Loucy (cell line): ENCODE data around the gene DOCK3.

Experiments
- H2AFZ ChIP-seq: fragments of 200-600 bp; sonication (generic); 2 replicates; pipeline ENCODE4 v1.6.0; 2016; ENCODE audit warnings: antibody characterized with exemption, mild to moderate bottlenecking, low read length, moderate library complexity
- H3F3A ChIP-seq: fragments of 200-600 bp; 2 replicates; pipeline ENCODE4 v1.6.0; 2016; ENCODE audit warnings: antibody characterized with exemption, low read depth, mild to moderate bottlenecking
- H3K27me3 ChIP-seq: fragments of 200-600 bp; sonication (generic); 2 replicates; pipeline ENCODE4 v1.6.1; 2014; ENCODE audit warnings: low read length, mild to moderate bottlenecking; ENCODE audit not compliant: insufficient read depth, poor library complexity, severe bottlenecking
- H3K36me3 ChIP-seq: fragments of 200-600 bp; sonication (generic); 2 replicates; pipeline ENCODE4 v1.6.1; 2016; ENCODE audit warnings: low read length; ENCODE audit not compliant: insufficient read depth
- H3K4me1 ChIP-seq: fragments of 200-600 bp; sonication (generic); 2 replicates; pipeline ENCODE4 v1.5.1; 2014; ENCODE audit warnings: low read length, mild to moderate bottlenecking; ENCODE audit not compliant: insufficient read depth, poor library complexity, severe bottlenecking
- H3K4me2 ChIP-seq: fragments of 200-600 bp; sonication (generic); 2 replicates; pipeline ENCODE4 v1.6.0; 2014; ENCODE audit warnings: antibody characterized with exemption, low read length, low read depth, mild to moderate bottlenecking; ENCODE audit not compliant: poor library complexity, severe bottlenecking
- H3K4me3 ChIP-seq: fragments of 200-600 bp; sonication (generic); 2 replicates; pipeline ENCODE4 v1.5.1; 2014; ENCODE audit warnings: low read length, mild to moderate bottlenecking, mixed read lengths; ENCODE audit not compliant: poor library complexity, severe bottlenecking
- H3K79me2 ChIP-seq: fragments of 200-600 bp; sonication (generic); 2 replicates; pipeline ENCODE4 v1.6.1; 2014; ENCODE audit warnings: low read length; ENCODE audit not compliant: insufficient read depth
- H3K9ac ChIP-seq: fragments of 200-600 bp; sonication (generic); 2 replicates; pipeline ENCODE4 v1.6.0; 2014; ENCODE audit warnings: mild to moderate bottlenecking, low read depth, low read length, moderate library complexity; ENCODE audit not compliant: poor library complexity, severe bottlenecking
- H3K9me2 ChIP-seq: fragments of 200-600 bp; sonication (generic); replicated peaks from 2 replicates; pipeline ENCODE4 v1.6.1; 2016; ENCODE audit warnings: low read depth, low read length, mixed read lengths
- H3K9me3 ChIP-seq: fragments of 200-600 bp; sonication (generic); 2 replicates; pipeline ENCODE4 v1.6.1; 2014; ENCODE audit warnings: mild to moderate bottlenecking, antibody characterized with exemption, low read length, low read depth; ENCODE audit not compliant: insufficient read depth
- H4K20me1 ChIP-seq: fragments of 200-600 bp; sonication (generic); 2 replicates; pipeline ENCODE4 v1.6.0; 2014; ENCODE audit warnings: antibody characterized with exemption, low read length, mild to moderate bottlenecking; ENCODE audit not compliant: insufficient read depth, poor library complexity, severe bottlenecking
- EZH2phosphoT487 ChIP-seq: fragments of 200-600 bp; IDR thresholded peaks from 2 replicates; pipeline ENCODE4 v1.6.1; 2018; ENCODE audit warnings: antibody characterized with exemption, mild to moderate bottlenecking, moderate library complexity, borderline replicate concordance
- TF ChIP-seq, protein P1 (sequence below): fragments of 200-600 bp; sonication (generic); conservative IDR thresholded peaks from 2 replicates; pipeline ENCODE4 v1.5.1; 2014; ENCODE audit warnings: mild to moderate bottlenecking, antibody characterized with exemption, low read length

Gene DOCK3

DNA sequence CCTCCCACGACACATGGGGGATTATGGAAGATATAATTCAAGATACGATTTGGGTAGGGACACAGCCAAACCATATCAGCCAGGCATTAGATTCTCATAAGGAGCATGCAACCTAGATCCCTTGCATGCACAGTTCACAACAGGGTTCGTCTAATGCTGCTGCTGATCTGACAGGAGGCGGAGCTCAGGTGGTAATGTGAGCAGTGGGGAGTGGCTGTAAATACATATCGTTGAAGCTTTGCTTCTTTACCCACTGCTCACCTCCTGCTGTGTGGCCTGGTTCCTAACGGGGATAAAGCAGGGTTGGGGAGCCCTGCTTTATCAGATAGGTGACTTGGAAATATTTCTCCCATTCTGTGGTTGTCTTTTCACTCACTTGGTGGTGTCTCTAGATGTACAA is 14.8 kb downstream of the DOCK3 start:
- Histone ChIP-seq H3K36me3 (no peaks in the 10 kb centered on the region), H3K9ac (no peak overlapping the region), H2AFZ (no peak overlapping the region), H3F3A (no peaks in the 10 kb centered on the region), H3K4me1 (no peaks in the 10 kb centered on the region), H3K27me3 (no peaks in the 10 kb centered on the region), H3K4me2 (no peak overlapping the region), H3K9me2 (no peaks in the 10 kb centered on the region), H3K4me3 (no peak overlapping the region), H3K9me3 (no peaks in the 10 kb centered on the region), H4K20me1 (no peaks in the 10 kb centered on the region), H3K79me2 (no peaks in the 10 kb centered on the region)
- no peak for TF ChIP-seq EZH2phosphoT487
- TF ChIP-seq, protein P1, sequence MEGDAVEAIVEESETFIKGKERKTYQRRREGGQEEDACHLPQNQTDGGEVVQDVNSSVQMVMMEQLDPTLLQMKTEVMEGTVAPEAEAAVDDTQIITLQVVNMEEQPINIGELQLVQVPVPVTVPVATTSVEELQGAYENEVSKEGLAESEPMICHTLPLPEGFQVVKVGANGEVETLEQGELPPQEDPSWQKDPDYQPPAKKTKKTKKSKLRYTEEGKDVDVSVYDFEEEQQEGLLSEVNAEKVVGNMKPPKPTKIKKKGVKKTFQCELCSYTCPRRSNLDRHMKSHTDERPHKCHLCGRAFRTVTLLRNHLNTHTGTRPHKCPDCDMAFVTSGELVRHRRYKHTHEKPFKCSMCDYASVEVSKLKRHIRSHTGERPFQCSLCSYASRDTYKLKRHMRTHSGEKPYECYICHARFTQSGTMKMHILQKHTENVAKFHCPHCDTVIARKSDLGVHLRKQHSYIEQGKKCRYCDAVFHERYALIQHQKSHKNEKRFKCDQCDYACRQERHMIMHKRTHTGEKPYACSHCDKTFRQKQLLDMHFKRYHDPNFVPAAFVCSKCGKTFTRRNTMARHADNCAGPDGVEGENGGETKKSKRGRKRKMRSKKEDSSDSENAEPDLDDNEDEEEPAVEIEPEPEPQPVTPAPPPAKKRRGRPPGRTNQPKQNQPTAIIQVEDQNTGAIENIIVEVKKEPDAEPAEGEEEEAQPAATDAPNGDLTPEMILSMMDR, result no peak

DNA sequence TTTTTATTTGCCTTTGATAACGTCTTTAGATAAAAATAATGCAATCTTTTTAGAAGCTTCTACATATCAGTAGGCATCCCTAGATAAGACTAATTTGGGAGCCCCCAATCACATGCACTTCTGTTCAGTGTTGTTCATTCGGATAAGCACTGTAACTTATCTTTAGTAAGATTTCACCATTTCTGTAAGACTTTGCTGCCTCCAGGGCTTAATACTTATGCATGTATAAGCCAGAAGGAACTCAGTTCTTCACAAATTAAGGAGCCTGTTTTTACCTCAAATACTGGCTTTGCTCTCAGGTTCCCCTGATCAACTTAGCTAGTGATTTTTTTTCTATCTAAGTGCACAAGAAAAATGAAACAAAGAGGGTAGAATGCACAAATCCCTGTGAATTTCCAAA is 20.3 kb downstream of the DOCK3 start:
- Histone ChIP-seq H3K9me3 (no peaks in the 10 kb centered on the region; the same call in 1 of the 2 replicates), H3K4me2 (no peak overlapping the region), H3K4me3 (no peak overlapping the region), H3K79me2 (no peaks in the 10 kb centered on the region), H3K36me3 (no peaks in the 10 kb centered on the region), H3F3A (no peaks in the 10 kb centered on the region), H3K9ac (no peak overlapping the region), H3K9me2 (no peaks in the 10 kb centered on the region), H3K4me1 (no peaks in the 10 kb centered on the region), H3K27me3 (no peaks in the 10 kb centered on the region), H4K20me1 (no peaks in the 10 kb centered on the region), H2AFZ (no peak overlapping the region)
- TF ChIP-seq EZH2phosphoT487, result no peak
- TF ChIP-seq, protein P1, result no peak

DNA sequence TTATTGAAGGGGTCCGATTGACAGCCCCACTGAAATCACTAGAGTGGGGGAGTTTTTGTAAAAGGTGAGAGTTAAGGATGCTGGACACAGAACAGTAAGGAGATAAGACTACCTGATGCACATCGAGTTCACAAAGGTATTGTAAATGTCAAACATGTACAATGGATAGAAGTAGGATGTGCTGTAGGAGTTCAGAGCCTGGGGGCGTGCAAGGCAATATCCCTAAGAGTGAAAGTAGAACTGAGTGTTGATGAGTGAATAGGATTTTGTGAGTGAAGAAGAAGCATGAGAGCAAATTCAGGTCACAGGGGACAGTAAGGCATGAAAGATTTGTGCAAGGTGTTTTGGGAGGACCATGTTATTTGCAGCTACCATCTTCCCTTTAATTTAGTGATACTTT is 21.5 kb downstream of the DOCK3 start:
- Histone ChIP-seq H3K79me2 (no peaks in the 10 kb centered on the region), H2AFZ (no peak overlapping the region), H4K20me1 (no peaks in the 10 kb centered on the region)

More for the DNA sequence above, 21.5 kb downstream of the DOCK3 start:
- no peak overlapping the region for H3K9ac ChIP-seq
- H3K9me2 ChIP-seq, result no peaks in the 10 kb centered on the region
- no peaks in the 10 kb centered on the region; the same call in 1 of the 2 replicates for H3K9me3 ChIP-seq
- no peak overlapping the region for H3K4me2 ChIP-seq
- H3K4me3 ChIP-seq, result no peak overlapping the region
- H3K4me1 ChIP-seq, result no peaks in the 10 kb centered on the region
- no peaks in the 10 kb centered on the region for H3F3A ChIP-seq
- no peaks in the 10 kb centered on the region for H3K27me3 ChIP-seq
- H3K36me3 ChIP-seq, result no peaks in the 10 kb centered on the region
- TF ChIP-seq EZH2phosphoT487, result no peak
- TF ChIP-seq, protein P1, result no peak
